ENCODE results near the gene CCNT2. TPM values are rescaled to one million over a fixed set of nuclear protein-coding genes. Genes with fewer than 3 reads are reported as not detected.

CCNT2 gene
- polyA plus RNA-seq, 6 donors from 2014 or later = 28.9 to 37.3 (median 33.3) TPM

DNA sequence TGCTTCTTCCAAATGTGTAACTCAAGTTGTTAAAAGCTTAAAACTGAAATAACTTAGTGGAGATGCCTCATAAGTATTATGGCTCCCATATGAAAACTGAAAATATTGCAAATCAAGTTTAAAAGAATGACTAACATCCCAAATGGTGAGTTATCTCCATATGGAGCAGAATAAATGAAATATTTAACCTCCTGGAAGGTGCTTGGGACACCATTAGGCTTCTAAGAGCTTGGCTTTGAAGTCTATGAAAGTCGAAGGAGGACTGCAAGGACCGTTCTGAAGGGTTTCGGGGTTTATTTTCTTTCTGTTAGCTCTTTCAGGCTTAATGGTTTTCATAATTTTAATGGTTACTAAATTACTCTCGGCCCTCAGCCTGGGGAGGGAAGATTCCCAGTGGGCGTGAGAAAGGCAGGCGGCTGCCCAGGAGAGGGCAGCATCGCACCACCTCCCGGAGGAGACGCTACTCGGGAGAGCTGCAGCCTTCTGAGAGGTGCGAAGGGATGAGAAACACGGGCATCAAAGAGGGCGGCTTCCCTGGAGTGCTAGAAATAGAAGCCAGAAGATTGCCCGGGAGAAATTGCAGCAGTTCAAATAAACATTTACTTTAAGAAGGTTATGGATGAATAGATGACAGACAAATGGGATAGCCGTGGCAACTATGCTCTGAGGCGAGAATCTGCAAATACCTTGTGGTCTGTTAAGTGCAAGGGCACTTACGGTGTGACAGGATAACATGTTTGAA is 85.6 kb downstream of the CCNT2 start:
- no peaks in the 10 kb centered on the region for H3K36me3 Mint-ChIP-seq
- peak; percentile 54 for DNase-seq
- H3K4me1 Mint-ChIP-seq = peaks cover 0 to 7% (median 5%) of the 10 kb centered on the region in 3 donors
- no peaks in the 10 kb centered on the region for H3K9me3 Mint-ChIP-seq
- H3K4me3 Mint-ChIP-seq = no peak overlapping the region
- H3K27ac Mint-ChIP-seq = no peak overlapping the region
- ATAC-seq (ENCODE audit: low read depth in 2 of 2) = peak; percentile 79 to 91
- H3K27me3 Mint-ChIP-seq = peaks cover 11 to 15% (median 13%) of the 10 kb centered on the region in 3 donors

DNA sequence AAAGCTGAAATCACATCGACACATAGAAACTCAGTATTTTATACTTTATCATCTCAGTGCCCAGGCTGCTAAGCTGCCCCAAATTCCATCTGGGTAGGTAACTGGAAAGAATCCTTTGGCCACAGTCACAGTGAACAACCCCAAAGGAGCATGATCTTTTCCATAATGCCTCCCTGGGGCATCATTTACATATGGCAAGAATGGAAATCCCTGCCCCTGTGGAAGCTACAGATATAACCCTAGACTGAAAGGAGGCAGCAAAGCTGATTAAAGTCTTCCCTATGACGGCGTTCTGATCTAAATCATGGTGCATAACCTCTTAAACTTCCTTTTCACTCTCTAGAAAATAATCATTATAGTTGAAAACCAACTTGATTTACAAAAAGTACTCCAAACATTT is 87.1 kb downstream of the CCNT2 start:
- H3K27me3 Mint-ChIP-seq = peaks cover 13 to 15% (median 15%) of the 10 kb centered on the region in 3 donors
- no peak overlapping the region for H3K4me3 Mint-ChIP-seq
- ATAC-seq (ENCODE audit: low read depth in 2 of 2) = no peak

More for the DNA sequence above, 87.1 kb downstream of the CCNT2 start:
- Mint-ChIP-seq H3K9me3 (no peaks in the 10 kb centered on the region), H3K4me1 (peaks cover 0 to 7% (median 5%) of the 10 kb centered on the region in 3 donors), H3K27ac (no peak overlapping the region), H3K36me3 (no peaks in the 10 kb centered on the region)
- DNase-seq = no peak

Other genes with a start within 250 kb of the CCNT2 start
- gene TMEM163, start 199.8 kb upstream of the CCNT2 start, polyA plus RNA-seq (ENCODE audit: low read depth in 6 of 6) = 1 to 10 TPM in 1 of 6 donors, under 1 TPM in 5; 0.33 to 1.0 (median 0.47) TPM
- not detected for gene ACMSD, start 80.2 kb upstream of the CCNT2 start, polyA plus RNA-seq (ENCODE audit: low read depth in 6 of 6)
- gene MAP3K19, start 128.6 kb downstream of the CCNT2 start, polyA plus RNA-seq (ENCODE audit: low read depth in 6 of 6) = not detected
- gene RAB3GAP1, start 133.5 kb downstream of the CCNT2 start, polyA plus RNA-seq (ENCODE audit: low read depth in 6 of 6) = 10 to 100 TPM in 5 of 6 donors, 1 to 10 TPM in 1; 6.2 to 26.7 (median 22.5) TPM